ENCODE results near the gene NAP1L2. TPM values are rescaled to one million over a fixed set of nuclear protein-coding genes. Genes with fewer than 3 reads are reported as not detected.

Gene NAP1L2, protein sequence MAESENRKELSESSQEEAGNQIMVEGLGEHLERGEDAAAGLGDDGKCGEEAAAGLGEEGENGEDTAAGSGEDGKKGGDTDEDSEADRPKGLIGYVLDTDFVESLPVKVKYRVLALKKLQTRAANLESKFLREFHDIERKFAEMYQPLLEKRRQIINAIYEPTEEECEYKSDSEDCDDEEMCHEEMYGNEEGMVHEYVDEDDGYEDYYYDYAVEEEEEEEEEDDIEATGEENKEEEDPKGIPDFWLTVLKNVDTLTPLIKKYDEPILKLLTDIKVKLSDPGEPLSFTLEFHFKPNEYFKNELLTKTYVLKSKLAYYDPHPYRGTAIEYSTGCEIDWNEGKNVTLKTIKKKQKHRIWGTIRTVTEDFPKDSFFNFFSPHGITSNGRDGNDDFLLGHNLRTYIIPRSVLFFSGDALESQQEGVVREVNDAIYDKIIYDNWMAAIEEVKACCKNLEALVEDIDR
- total RNA-seq (10 to 100 TPM; 18.0 to 57.0 TPM), polyA plus RNA-seq (ENCODE audit: insufficient read length in 2 of 2) (10 to 100 TPM; 74.7 to 92.4 TPM)
- long read RNA-seq, donor 1, transcript NAP1L2-201 (1 exons, 2,550 nt): major isoform, 70 of 70 reads
- long read RNA-seq, donor 1, partial matches to known transcripts: 0 of 70 reads
- long read RNA-seq, donor 1, other reads (novel, unspliced or antisense): 0 of 70 reads
- long read RNA-seq, donor 2, transcript NAP1L2-201 (1 exons, 2,550 nt): major isoform, 25 of 25 reads
- long read RNA-seq, donor 2, partial matches to known transcripts: 0 of 25 reads
- long read RNA-seq, donor 2, other reads (novel, unspliced or antisense): 0 of 25 reads
- long read RNA-seq, donor 3, transcript NAP1L2-201 (1 exons, 2,550 nt): major isoform, 39 of 39 reads
- long read RNA-seq, donor 3, partial matches to known transcripts: 0 of 39 reads
- long read RNA-seq, donor 3, other reads (novel, unspliced or antisense): 0 of 39 reads
- long read RNA-seq, donor 4, partial matches to known transcripts: 0 of 1 reads
- long read RNA-seq, donor 4, other reads (novel, unspliced or antisense): 0 of 1 reads

GRCh38 chrX:73214426-73215094, at the start of gene NAP1L2:
Gene NAP1L2 (minus strand): TSS chrX:73214851. CDS start chrX:73214492, 359 bp downstream.
- peak within 1 kb of the TSS; percentile 51 for H3K4me3 ChIP-seq (ENCODE audit: low read depth, low read length)
- WGBS (ENCODE audit: insufficient coverage): 32% methylated on average over 29 of the region's 30 CpGs
- H3K9me3 ChIP-seq (ENCODE audit: control insufficient read depth, insufficient read depth, low read length): no peaks in the 10 kb centered on the region
- H3K4me1 ChIP-seq (ENCODE audit: control insufficient read depth, insufficient read depth, low read length): no peaks in the 10 kb centered on the region
- no peaks in the 10 kb centered on the region for H3K36me3 ChIP-seq (ENCODE audit: control insufficient read depth, insufficient read depth, low read length)
- no peaks in the 10 kb centered on the region for H3K27me3 ChIP-seq (ENCODE audit: control insufficient read depth, insufficient read depth, low read length)
- peak within 1 kb of the TSS; percentile 5 for H3K27ac ChIP-seq (ENCODE audit: low read depth, low read length)
- DNase-seq (ENCODE audit: low read depth in 4 of 6, low spot score in 6 of 6): peak in 5 of 6 donors; percentile 33 to 93 (median 43)

DNA sequence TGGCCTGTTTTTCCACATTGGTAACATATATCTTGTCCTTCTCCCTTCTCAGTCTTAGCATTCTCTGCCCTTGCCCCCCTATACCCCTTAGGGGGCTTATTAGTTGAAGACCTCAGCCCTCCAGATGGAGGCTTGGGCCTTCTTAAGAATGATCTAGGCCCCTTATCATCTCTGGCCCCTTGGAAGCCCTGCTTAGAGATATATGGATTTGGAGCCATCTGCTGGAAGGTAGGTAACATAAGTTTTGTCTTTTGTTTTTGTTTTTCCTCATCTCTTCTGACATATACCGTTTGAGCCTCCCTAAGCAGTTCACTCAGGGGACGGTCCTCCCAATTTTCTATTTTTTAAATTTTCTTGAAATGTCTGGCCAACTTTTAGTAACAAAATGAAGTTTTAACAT, 48.3 kb upstream of the NAP1L2 start:
- WGBS (ENCODE audit: insufficient coverage): 20% methylated on average over 1 of the region's 2 CpGs
- Histone ChIP-seq H3K27ac (ENCODE audit: low read depth, low read length) (no peak overlapping the region), H3K4me3 (ENCODE audit: low read depth, low read length) (no peak overlapping the region), H3K36me3 (ENCODE audit: control insufficient read depth, insufficient read depth, low read length) (no peaks in the 10 kb centered on the region), H3K9me3 (ENCODE audit: control insufficient read depth, insufficient read depth, low read length) (no peaks in the 10 kb centered on the region), H3K27me3 (ENCODE audit: control insufficient read depth, insufficient read depth, low read length) (no peaks in the 10 kb centered on the region), H3K4me1 (ENCODE audit: control insufficient read depth, insufficient read depth, low read length) (no peaks in the 10 kb centered on the region)
- DNase-seq (ENCODE audit: low read depth in 4 of 6, low spot score in 6 of 6): peak in 2 of 6 donors; percentile 27 to 59

GRCh38 chrX:73239242-73239641, 24.6 kb upstream of the NAP1L2 start:
- WGBS (ENCODE audit: insufficient coverage): 60% methylated on average over 4 of the region's 5 CpGs

GRCh38 chrX:73217621-73218020, 3.0 kb upstream of the NAP1L2 start:
- H3K9me3 ChIP-seq (ENCODE audit: control insufficient read depth, insufficient read depth, low read length): peaks cover 3% of the 10 kb centered on the region
- DNase-seq (ENCODE audit: low read depth in 4 of 6, low spot score in 6 of 6): peak in 1 of 6 donors; percentile 36
- H3K27me3 ChIP-seq (ENCODE audit: control insufficient read depth, insufficient read depth, low read length): no peaks in the 10 kb centered on the region
- WGBS (ENCODE audit: insufficient coverage): no CpG with 5 or more reads among the region's 3 CpGs
- no peaks in the 10 kb centered on the region for H3K4me1 ChIP-seq (ENCODE audit: control insufficient read depth, insufficient read depth, low read length)
- no peaks in the 10 kb centered on the region for H3K36me3 ChIP-seq (ENCODE audit: control insufficient read depth, insufficient read depth, low read length)
- no peak overlapping the region for H3K4me3 ChIP-seq (ENCODE audit: low read depth, low read length)
- H3K27ac ChIP-seq (ENCODE audit: low read depth, low read length): no peak overlapping the region

More at GRCh38 chrX:73239242-73239641, 24.6 kb upstream of the NAP1L2 start:
- no peak for DNase-seq (ENCODE audit: low read depth in 4 of 6, low spot score in 6 of 6)
- no peaks in the 10 kb centered on the region for H3K9me3 ChIP-seq (ENCODE audit: control insufficient read depth, insufficient read depth, low read length)
- H3K27ac ChIP-seq (ENCODE audit: low read depth, low read length): no peak overlapping the region
- H3K4me1 ChIP-seq (ENCODE audit: control insufficient read depth, insufficient read depth, low read length): no peaks in the 10 kb centered on the region
- no peak overlapping the region for H3K4me3 ChIP-seq (ENCODE audit: low read depth, low read length)
- H3K27me3 ChIP-seq (ENCODE audit: control insufficient read depth, insufficient read depth, low read length): no peaks in the 10 kb centered on the region
- H3K36me3 ChIP-seq (ENCODE audit: control insufficient read depth, insufficient read depth, low read length): no peaks in the 10 kb centered on the region

- no peaks in the 10 kb centered on the region for H3K9me3 ChIP-seq (ENCODE audit: control insufficient read depth, insufficient read depth, low read length)
- peak in 1 of 6 donors; percentile 38 for DNase-seq (ENCODE audit: low read depth in 4 of 6, low spot score in 6 of 6)
- no peaks in the 10 kb centered on the region for H3K36me3 ChIP-seq (ENCODE audit: control insufficient read depth, insufficient read depth, low read length)
- no CpG with 5 or more reads among the region's 8 CpGs for WGBS (ENCODE audit: insufficient coverage)
- no peak overlapping the region for H3K27ac ChIP-seq (ENCODE audit: low read depth, low read length)
- peak overlapping the region; percentile 51 for H3K4me3 ChIP-seq (ENCODE audit: low read depth, low read length)
- no peaks in the 10 kb centered on the region for H3K4me1 ChIP-seq (ENCODE audit: control insufficient read depth, insufficient read depth, low read length)
- H3K27me3 ChIP-seq (ENCODE audit: control insufficient read depth, insufficient read depth, low read length): no peaks in the 10 kb centered on the region
These were observed 595 bp upstream of the NAP1L2 start for GRCh38 chrX:73215246-73215645.

DNA sequence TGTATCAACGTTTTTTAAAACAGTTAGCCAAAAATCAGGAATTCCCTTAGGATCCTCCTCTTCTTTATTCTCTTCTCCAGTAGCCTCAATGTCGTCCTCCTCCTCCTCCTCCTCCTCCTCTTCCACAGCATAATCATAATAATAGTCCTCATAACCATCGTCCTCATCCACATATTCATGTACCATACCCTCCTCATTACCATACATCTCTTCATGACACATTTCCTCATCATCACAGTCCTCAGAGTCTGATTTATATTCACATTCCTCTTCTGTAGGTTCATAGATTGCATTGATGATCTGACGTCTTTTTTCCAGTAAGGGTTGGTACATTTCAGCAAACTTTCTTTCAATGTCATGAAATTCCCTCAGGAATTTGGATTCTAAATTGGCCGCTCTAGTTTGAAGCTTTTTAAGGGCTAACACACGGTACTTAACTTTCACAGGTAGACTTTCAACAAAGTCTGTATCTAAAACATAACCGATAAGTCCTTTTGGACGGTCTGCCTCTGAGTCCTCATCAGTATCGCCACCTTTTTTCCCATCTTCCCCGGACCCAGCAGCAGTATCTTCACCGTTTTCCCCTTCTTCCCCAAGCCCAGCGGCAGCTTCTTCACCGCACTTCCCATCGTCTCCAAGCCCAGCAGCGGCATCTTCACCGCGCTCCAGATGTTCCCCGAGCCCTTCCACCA, 771 bp downstream of the NAP1L2 start:
- no peaks in the 10 kb centered on the region for H3K36me3 ChIP-seq (ENCODE audit: control insufficient read depth, insufficient read depth, low read length)
- peak in 3 of 6 donors; percentile 1 to 23 (median 4) for DNase-seq (ENCODE audit: low read depth in 4 of 6, low spot score in 6 of 6)
- no peaks in the 10 kb centered on the region for H3K27me3 ChIP-seq (ENCODE audit: control insufficient read depth, insufficient read depth, low read length)
- no peaks in the 10 kb centered on the region for H3K4me1 ChIP-seq (ENCODE audit: control insufficient read depth, insufficient read depth, low read length)
- peak overlapping the region; percentile 5 for H3K27ac ChIP-seq (ENCODE audit: low read depth, low read length)
- no peaks in the 10 kb centered on the region for H3K9me3 ChIP-seq (ENCODE audit: control insufficient read depth, insufficient read depth, low read length)
- peak overlapping the region; percentile 51 for H3K4me3 ChIP-seq (ENCODE audit: low read depth, low read length)
- 29% methylated on average over 17 of the region's 18 CpGs for WGBS (ENCODE audit: insufficient coverage)

GRCh38 chrX:73206366-73206765, 8.3 kb downstream of the NAP1L2 start:
- Histone ChIP-seq H3K4me3 (ENCODE audit: low read depth, low read length) (no peak overlapping the region), H3K36me3 (ENCODE audit: control insufficient read depth, insufficient read depth, low read length) (no peaks in the 10 kb centered on the region), H3K4me1 (ENCODE audit: control insufficient read depth, insufficient read depth, low read length) (no peaks in the 10 kb centered on the region), H3K27ac (ENCODE audit: low read depth, low read length) (no peak overlapping the region), H3K27me3 (ENCODE audit: control insufficient read depth, insufficient read depth, low read length) (no peaks in the 10 kb centered on the region), H3K9me3 (ENCODE audit: control insufficient read depth, insufficient read depth, low read length) (no peaks in the 10 kb centered on the region)
- no peak for DNase-seq (ENCODE audit: low read depth in 4 of 6, low spot score in 6 of 6)
- WGBS (ENCODE audit: insufficient coverage): no CpG with 5 or more reads among the region's 2 CpGs

DNA sequence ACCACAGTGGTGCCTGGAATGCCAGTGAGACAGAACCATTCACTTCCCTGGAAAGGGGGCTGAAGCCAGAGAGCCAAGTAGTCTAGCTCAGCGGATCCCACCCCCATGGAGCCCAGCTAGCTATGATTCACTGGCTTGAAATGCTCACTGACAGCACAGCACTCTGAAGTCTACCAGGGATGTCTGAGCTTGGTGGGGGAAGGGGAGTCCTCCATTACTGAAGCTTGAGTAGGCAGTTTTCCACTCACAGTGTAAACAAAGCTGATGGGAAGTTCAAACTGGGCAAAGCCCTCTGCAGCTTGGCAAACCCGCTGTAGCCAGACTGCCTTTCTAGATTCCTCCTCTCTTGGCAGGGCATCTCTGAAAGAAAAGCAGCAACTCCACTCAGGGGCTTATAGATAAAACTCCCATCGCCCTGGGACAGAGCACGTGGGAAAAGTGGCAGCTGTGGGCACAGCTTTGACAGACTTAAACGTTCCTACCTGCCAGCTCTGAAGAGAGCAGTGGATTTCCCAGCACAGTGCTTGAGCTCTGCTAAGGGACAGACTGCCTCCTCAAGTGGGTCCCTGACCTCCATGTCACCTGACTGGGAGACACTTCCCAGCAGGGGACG, 32.0 kb downstream of the NAP1L2 start:
- Histone ChIP-seq H3K4me3 (ENCODE audit: low read depth, low read length) (no peak overlapping the region), H3K4me1 (ENCODE audit: control insufficient read depth, insufficient read depth, low read length) (no peaks in the 10 kb centered on the region), H3K27me3 (ENCODE audit: control insufficient read depth, insufficient read depth, low read length) (no peaks in the 10 kb centered on the region), H3K27ac (ENCODE audit: low read depth, low read length) (no peak overlapping the region), H3K36me3 (ENCODE audit: control insufficient read depth, insufficient read depth, low read length) (no peaks in the 10 kb centered on the region), H3K9me3 (ENCODE audit: control insufficient read depth, insufficient read depth, low read length) (peaks cover 2% of the 10 kb centered on the region)
- whole genome bisulfite sequencing (ENCODE audit: insufficient coverage): 54% methylated on average over 6 of the region's 6 CpGs
- DNase-seq (ENCODE audit: low read depth in 4 of 6, low spot score in 6 of 6): no peak

Data from spinal cord (tissue), 10 donors.